Measurements from ENCODE around the gene STAT1.
A peak's percentile ranks its signal among the peaks of the same experiment; 100 is the strongest.

STAT1 gene

DNA sequence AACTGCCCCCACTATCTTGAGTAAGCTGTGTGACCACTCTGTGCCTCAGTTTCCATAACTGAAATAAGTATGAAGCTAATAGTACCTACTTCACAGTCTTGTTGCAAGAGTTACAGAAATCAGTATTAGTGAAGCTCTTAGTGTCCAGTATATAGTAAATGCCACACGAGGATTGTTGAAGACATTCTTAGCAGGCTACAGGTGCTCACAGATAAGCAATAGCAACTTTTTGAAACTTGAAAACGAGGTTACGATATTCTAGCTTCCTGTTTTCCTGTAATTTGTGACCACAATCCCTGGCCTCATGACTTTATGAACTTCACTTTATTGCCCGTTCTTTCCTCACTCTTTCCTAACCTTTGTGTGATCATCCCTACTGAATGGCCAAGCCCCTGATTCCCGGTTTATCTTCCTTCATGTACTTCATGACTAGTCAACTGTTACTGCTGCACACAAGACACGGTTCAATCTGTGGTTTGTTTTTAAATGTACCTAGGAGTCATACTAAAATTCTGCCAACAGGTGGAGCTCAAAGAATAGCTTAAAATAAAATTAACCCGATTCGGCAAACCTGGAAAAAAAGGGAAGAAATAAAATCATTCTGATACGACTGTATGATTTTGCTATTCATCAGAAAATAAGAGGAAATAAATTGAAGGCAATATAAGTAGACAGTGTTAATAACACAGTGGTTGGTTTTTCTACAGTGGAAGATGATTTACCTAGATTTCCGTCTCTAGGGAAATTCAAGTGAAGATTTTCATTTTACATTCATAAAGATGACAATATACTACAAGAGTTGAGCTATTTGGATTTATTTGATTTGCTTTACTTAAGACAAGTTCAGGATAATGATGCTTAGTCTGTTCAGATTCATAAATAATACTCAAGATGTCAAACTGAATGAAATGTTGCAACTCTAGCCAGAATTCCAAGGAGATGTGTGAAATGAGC lies 38.1 kb upstream of the STAT1 start:
- Histone ChIP-seq H3K27ac (ENCODE audit: insufficient read depth in 1 of 2, low read depth in 1 of 2, low read length in 2 of 2, poor library complexity in 1 of 2, severe bottlenecking in 2 of 2) (no peak overlapping the region), H3K4me1 (ENCODE audit: control extremely low read depth in 1 of 4, control insufficient read depth in 4 of 4, insufficient read depth in 4 of 4, low read length in 3 of 4) (peaks cover 9 to 27% (median 18%) of the 10 kb centered on the region in 4 experiments), H3K4me3 (ENCODE audit: control insufficient read depth in 1 of 7, extremely low read depth in 1 of 7, insufficient read depth in 4 of 7, low read depth in 2 of 7, low read length in 6 of 7) (peak overlapping the region in 6 of 7 experiments; percentile 19 to 62 (median 36)), H3K27me3 (replicated peaks in 2 of 5; ENCODE audit: control insufficient read depth in 4 of 5, insufficient read depth in 5 of 5, low read length in 4 of 5) (no peaks in the 10 kb centered on the region), H3K9me3 (ENCODE audit: control extremely low read depth in 1 of 5, control insufficient read depth in 4 of 5, insufficient read depth in 2 of 5, low read depth in 1 of 5, low read length in 4 of 5) (no peaks in the 10 kb centered on the region), H3K36me3 (ENCODE audit: control insufficient read depth in 4 of 4, insufficient read depth in 4 of 4, low read length in 3 of 4) (no peaks in the 10 kb centered on the region)
- ChIA-PET POLR2A (interaction anchor here (0.6 kb wide), 1 partner anchor 377 kb away, joined by 3 read pairs; no protein-coding TSS in a partner anchor), CTCF (interaction anchor here (0.7 to 12.1 kb wide), 27 partner anchors 11 to 487 kb away, joined by 3 to 250 read pairs (median 6); partner anchors contain the start of genes STAT1 and STAT4)
- DNase-seq: peak; percentile 76 to 88 (median 85)
- 1% methylated on average over 6 of the region's 10 CpGs for WGBS (ENCODE audit: insufficient coverage)

DNA sequence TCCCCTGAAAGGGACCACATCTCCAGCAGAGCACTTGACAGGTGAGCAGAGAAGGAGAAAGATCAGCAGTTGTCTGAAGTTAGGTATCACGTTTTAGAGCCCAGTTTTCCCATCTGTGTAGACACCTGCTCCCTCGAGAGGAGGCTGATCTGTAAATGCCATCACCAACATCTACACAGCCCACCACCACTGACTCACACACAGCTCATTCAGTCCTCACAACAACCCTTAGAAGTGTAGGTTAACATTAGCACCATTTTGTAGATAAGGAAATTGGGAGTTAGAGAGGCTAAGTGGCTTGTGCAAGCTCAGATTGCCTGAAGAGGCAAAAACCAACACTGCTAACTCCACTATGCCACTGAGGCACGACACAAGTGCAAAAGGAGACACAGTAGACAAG lies 37.2 kb upstream of the STAT1 start:
- Histone ChIP-seq H3K27me3 (replicated peaks in 2 of 5; ENCODE audit: control insufficient read depth in 4 of 5, insufficient read depth in 5 of 5, low read length in 4 of 5) (no peaks in the 10 kb centered on the region), H3K36me3 (ENCODE audit: control insufficient read depth in 4 of 4, insufficient read depth in 4 of 4, low read length in 3 of 4) (no peaks in the 10 kb centered on the region), H3K9me3 (ENCODE audit: control extremely low read depth in 1 of 5, control insufficient read depth in 4 of 5, insufficient read depth in 2 of 5, low read depth in 1 of 5, low read length in 4 of 5) (no peaks in the 10 kb centered on the region), H3K4me1 (ENCODE audit: control extremely low read depth in 1 of 4, control insufficient read depth in 4 of 4, insufficient read depth in 4 of 4, low read length in 3 of 4) (peaks cover 4 to 18% (median 10%) of the 10 kb centered on the region in 4 experiments), H3K4me3 (ENCODE audit: control insufficient read depth in 1 of 7, extremely low read depth in 1 of 7, insufficient read depth in 4 of 7, low read depth in 2 of 7, low read length in 6 of 7) (no peak overlapping the region), H3K27ac (ENCODE audit: insufficient read depth in 1 of 2, low read depth in 1 of 2, low read length in 2 of 2, poor library complexity in 1 of 2, severe bottlenecking in 2 of 2) (no peak overlapping the region)
- ChIA-PET CTCF (interaction anchor here (0.8 to 12.1 kb wide), 15 partner anchors 10 to 475 kb away, joined by 3 to 250 read pairs (median 9); partner anchors contain the start of gene STAT4), POLR2A (no interaction called here)
- DNase-seq: no peak
- 100% methylated on average over 1 of the region's 3 CpGs for WGBS (ENCODE audit: insufficient coverage)

DNA sequence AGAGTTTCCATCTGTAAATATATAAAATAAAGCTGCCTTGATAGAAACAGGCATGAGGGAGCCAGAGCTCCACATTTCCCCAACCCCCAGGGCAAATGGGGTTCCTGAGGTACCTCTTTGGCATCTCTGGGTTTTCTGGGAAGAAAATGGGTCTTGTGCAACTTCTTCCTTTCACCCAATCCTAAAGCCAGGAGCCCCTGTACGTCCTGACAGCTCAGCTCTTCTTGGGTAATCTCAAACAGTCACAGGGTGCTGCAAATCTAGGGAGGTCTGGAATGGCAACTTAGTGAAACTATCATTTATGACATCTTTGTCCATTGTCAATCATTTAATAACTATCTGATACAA lies 36.6 kb upstream of the STAT1 start:
- Histone ChIP-seq H3K36me3 (ENCODE audit: control insufficient read depth in 4 of 4, insufficient read depth in 4 of 4, low read length in 3 of 4) (no peaks in the 10 kb centered on the region), H3K9me3 (ENCODE audit: control extremely low read depth in 1 of 5, control insufficient read depth in 4 of 5, insufficient read depth in 2 of 5, low read depth in 1 of 5, low read length in 4 of 5) (no peaks in the 10 kb centered on the region), H3K27me3 (replicated peaks in 2 of 5; ENCODE audit: control insufficient read depth in 4 of 5, insufficient read depth in 5 of 5, low read length in 4 of 5) (no peaks in the 10 kb centered on the region), H3K27ac (ENCODE audit: insufficient read depth in 1 of 2, low read depth in 1 of 2, low read length in 2 of 2, poor library complexity in 1 of 2, severe bottlenecking in 2 of 2) (no peak overlapping the region), H3K4me3 (ENCODE audit: control insufficient read depth in 1 of 7, extremely low read depth in 1 of 7, insufficient read depth in 4 of 7, low read depth in 2 of 7, low read length in 6 of 7) (no peak overlapping the region), H3K4me1 (ENCODE audit: control extremely low read depth in 1 of 4, control insufficient read depth in 4 of 4, insufficient read depth in 4 of 4, low read length in 3 of 4) (peaks cover 4 to 15% (median 8%) of the 10 kb centered on the region in 4 experiments)
- DNase-seq: no peak
- ChIA-PET CTCF (interaction anchor here (0.8 to 12.1 kb wide), 11 partner anchors 8 to 501 kb away, joined by 3 to 250 read pairs (median 15); partner anchors contain the start of gene STAT4), POLR2A (no interaction called here)
- 100% methylated on average over 1 of the region's 1 CpG for WGBS (ENCODE audit: insufficient coverage)

DNA sequence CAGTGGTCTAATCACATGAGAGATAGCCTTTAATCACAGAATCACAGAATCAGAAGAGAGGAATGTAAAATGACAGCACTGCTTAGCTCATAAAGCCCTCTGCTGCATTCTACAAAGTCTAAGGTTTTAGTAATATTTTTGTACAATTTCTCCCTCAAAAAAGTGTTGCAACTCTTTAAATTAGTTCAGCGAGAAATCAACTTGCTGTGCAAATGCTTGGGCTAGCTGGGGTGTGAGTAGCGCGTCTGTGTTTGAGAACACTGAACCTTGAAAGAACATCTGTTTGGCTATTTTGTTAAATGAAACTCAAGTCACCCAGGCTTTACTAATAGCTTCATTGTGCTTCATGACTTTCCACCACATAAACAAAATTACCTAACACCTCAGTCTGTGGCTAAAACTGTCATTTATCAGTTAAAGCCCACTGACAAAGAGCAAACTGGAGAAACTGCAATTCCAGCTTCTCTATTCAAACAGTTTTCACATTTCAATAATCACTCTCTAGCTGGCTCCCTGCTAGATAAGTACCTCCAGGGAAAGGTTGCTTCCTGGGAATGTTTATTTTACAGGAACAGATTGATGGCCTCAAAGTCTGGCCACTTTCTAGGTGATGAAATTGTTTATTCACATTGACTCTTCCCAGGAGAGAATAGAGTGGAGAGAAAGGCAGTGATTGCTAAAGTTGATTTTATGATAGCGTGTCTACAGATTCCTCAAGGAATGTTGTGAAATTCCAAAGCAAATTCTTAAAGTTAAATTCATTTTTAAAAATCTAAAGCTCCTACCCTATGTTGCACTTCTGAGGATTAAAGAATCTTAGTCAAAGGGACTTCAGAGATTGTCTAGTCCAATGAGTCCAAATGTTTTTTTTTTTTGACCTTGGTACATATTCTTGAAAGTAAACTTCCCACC lies 36.0 kb upstream of the STAT1 start:
- Histone ChIP-seq H3K27me3 (replicated peaks in 2 of 5; ENCODE audit: control insufficient read depth in 4 of 5, insufficient read depth in 5 of 5, low read length in 4 of 5) (no peaks in the 10 kb centered on the region), H3K27ac (ENCODE audit: insufficient read depth in 1 of 2, low read depth in 1 of 2, low read length in 2 of 2, poor library complexity in 1 of 2, severe bottlenecking in 2 of 2) (no peak overlapping the region), H3K4me3 (ENCODE audit: control insufficient read depth in 1 of 7, extremely low read depth in 1 of 7, insufficient read depth in 4 of 7, low read depth in 2 of 7, low read length in 6 of 7) (no peak overlapping the region), H3K36me3 (ENCODE audit: control insufficient read depth in 4 of 4, insufficient read depth in 4 of 4, low read length in 3 of 4) (no peaks in the 10 kb centered on the region), H3K4me1 (ENCODE audit: control extremely low read depth in 1 of 4, control insufficient read depth in 4 of 4, insufficient read depth in 4 of 4, low read length in 3 of 4) (peaks cover 4 to 15% (median 8%) of the 10 kb centered on the region in 4 experiments), H3K9me3 (ENCODE audit: control extremely low read depth in 1 of 5, control insufficient read depth in 4 of 5, insufficient read depth in 2 of 5, low read depth in 1 of 5, low read length in 4 of 5) (no peaks in the 10 kb centered on the region)
- DNase-seq: peak in 1 of 3 donors; percentile 15
- CTCF ChIA-PET: interaction anchor here (1.0 to 12.1 kb wide), 10 partner anchors 9 to 502 kb away, joined by 3 to 250 read pairs (median 16); partner anchors contain the start of gene STAT4
- 67% methylated on average over 1 of the region's 4 CpGs for WGBS (ENCODE audit: insufficient coverage)
- POLR2A ChIA-PET: no interaction called here

DNA sequence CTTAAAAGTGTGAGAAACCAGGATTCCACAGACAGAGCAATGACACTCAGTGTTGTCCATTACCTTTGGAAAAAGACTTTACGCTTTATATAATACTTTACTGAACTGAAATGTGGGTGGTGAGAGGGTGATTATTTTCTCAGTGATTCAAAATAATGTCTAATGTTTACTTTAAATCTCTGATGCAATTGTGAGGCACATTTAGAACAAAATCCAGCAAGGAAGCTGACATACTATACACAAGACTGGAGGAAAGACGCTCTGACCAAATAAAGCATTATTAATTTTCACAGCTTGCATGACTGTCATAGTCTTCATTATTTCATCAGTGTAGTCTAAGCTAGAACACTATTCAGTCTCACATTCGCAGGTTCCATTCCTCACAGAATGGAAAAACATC lies 34.1 kb upstream of the STAT1 start:
- no peak overlapping the region for H3K4me3 ChIP-seq (ENCODE audit: control insufficient read depth in 1 of 7, extremely low read depth in 1 of 7, insufficient read depth in 4 of 7, low read depth in 2 of 7, low read length in 6 of 7)
- ChIA-PET CTCF (interaction anchor here (1.1 to 12.1 kb wide), 5 partner anchors 12 to 477 kb away, joined by 3 to 250 read pairs (median 4); no protein-coding TSS in a partner anchor), POLR2A (interaction anchor here (0.6 kb wide), 1 partner anchor 328 kb away, joined by 3 read pairs; no protein-coding TSS in a partner anchor)
- H3K36me3 ChIP-seq (ENCODE audit: control insufficient read depth in 4 of 4, insufficient read depth in 4 of 4, low read length in 3 of 4): no peaks in the 10 kb centered on the region
- WGBS (ENCODE audit: insufficient coverage): 100% methylated on average over 1 of the region's 3 CpGs
- peaks cover 4 to 15% (median 8%) of the 10 kb centered on the region in 4 experiments for H3K4me1 ChIP-seq (ENCODE audit: control extremely low read depth in 1 of 4, control insufficient read depth in 4 of 4, insufficient read depth in 4 of 4, low read length in 3 of 4)
- H3K27ac ChIP-seq (ENCODE audit: insufficient read depth in 1 of 2, low read depth in 1 of 2, low read length in 2 of 2, poor library complexity in 1 of 2, severe bottlenecking in 2 of 2): no peak overlapping the region
- no peaks in the 10 kb centered on the region for H3K27me3 ChIP-seq (replicated peaks in 2 of 5; ENCODE audit: control insufficient read depth in 4 of 5, insufficient read depth in 5 of 5, low read length in 4 of 5)
- H3K9me3 ChIP-seq (ENCODE audit: control extremely low read depth in 1 of 5, control insufficient read depth in 4 of 5, insufficient read depth in 2 of 5, low read depth in 1 of 5, low read length in 4 of 5): peaks cover 0 to 5% (median 3%) of the 10 kb centered on the region in 5 experiments
- DNase-seq: no peak

DNA sequence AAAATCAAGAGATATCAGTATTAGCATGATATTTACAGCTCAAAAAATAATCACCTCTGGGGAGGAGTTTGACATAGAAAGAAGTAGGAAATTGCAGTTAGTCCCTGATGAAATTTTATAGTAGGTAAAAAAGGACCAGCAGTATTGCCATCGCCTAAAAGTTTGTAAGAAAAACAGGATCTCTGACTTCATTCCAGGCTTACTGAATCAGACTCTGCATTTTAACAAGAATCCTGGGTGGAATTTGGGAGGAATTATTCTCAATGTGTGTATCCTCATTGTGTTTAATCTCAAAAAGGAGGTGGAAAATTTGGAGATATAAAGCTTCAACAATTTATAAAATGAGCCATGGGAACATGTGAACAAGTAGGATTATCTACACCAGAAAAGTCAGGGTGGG lies 31.2 kb upstream of the STAT1 start:
- WGBS (ENCODE audit: insufficient coverage): 100% methylated on average over 1 of the region's 1 CpG
- peaks cover 0 to 5% (median 3%) of the 10 kb centered on the region in 5 experiments for H3K9me3 ChIP-seq (ENCODE audit: control extremely low read depth in 1 of 5, control insufficient read depth in 4 of 5, insufficient read depth in 2 of 5, low read depth in 1 of 5, low read length in 4 of 5)
- no peak for DNase-seq
- CTCF ChIA-PET: interaction anchor here (12.1 kb wide), 1 partner anchor 112 kb away, joined by 250 read pairs; no protein-coding TSS in a partner anchor
- H3K4me1 ChIP-seq (ENCODE audit: control extremely low read depth in 1 of 4, control insufficient read depth in 4 of 4, insufficient read depth in 4 of 4, low read length in 3 of 4): peaks cover 0 to 4% (median 0%) of the 10 kb centered on the region in 4 experiments
- POLR2A ChIA-PET: no interaction called here
- no peak overlapping the region for H3K27ac ChIP-seq (ENCODE audit: insufficient read depth in 1 of 2, low read depth in 1 of 2, low read length in 2 of 2, poor library complexity in 1 of 2, severe bottlenecking in 2 of 2)
- no peaks in the 10 kb centered on the region for H3K27me3 ChIP-seq (replicated peaks in 2 of 5; ENCODE audit: control insufficient read depth in 4 of 5, insufficient read depth in 5 of 5, low read length in 4 of 5)
- no peaks in the 10 kb centered on the region for H3K36me3 ChIP-seq (ENCODE audit: control insufficient read depth in 4 of 4, insufficient read depth in 4 of 4, low read length in 3 of 4)
- no peak overlapping the region for H3K4me3 ChIP-seq (ENCODE audit: control insufficient read depth in 1 of 7, extremely low read depth in 1 of 7, insufficient read depth in 4 of 7, low read depth in 2 of 7, low read length in 6 of 7)
